Measurements from ENCODE around the gene CERK. TPM values are rescaled to one million over a fixed set of nuclear protein-coding genes. Genes with fewer than 3 reads are reported as not detected.
A peak's percentile ranks its signal among the peaks of the same experiment; 100 is the strongest.

CERK gene
- total RNA-seq, 1 experiment from 2014 or later = 87.7 TPM

- no peak for DNase-seq
- Histone ChIP-seq H3K4me1 (peaks cover 35% of the 10 kb centered on the region), H3K9me3 (replicated peaks) (no peaks in the 10 kb centered on the region), H3K4me3 (no peak overlapping the region), H3K27ac (peak overlapping the region; percentile 58; the same call in 1 of the 2 replicates), H3K27me3 (no peaks in the 10 kb centered on the region), H3K36me3 (no peaks in the 10 kb centered on the region)
These were observed 32.7 kb upstream of the CERK start for GRCh38 chr22:46770726-46771125.

- Histone ChIP-seq H3K27me3 (no peaks in the 10 kb centered on the region), H3K27ac (peak overlapping the region; percentile 58), H3K36me3 (no peaks in the 10 kb centered on the region), H3K4me3 (no peak overlapping the region), H3K4me1 (peaks cover 35% of the 10 kb centered on the region), H3K9me3 (replicated peaks) (no peaks in the 10 kb centered on the region)
- peak; percentile 91 to 94 for DNase-seq
These were observed 32.1 kb upstream of the CERK start for GRCh38 chr22:46770151-46770641.

- no peak for DNase-seq
These were observed 31.7 kb upstream of the CERK start for GRCh38 chr22:46769706-46770105.

GRCh38 chr22:46769191-46769675, 31.2 kb upstream of the CERK start:
- no peak for DNase-seq
- Histone ChIP-seq H3K4me1 (peaks cover 27% of the 10 kb centered on the region), H3K27me3 (no peaks in the 10 kb centered on the region), H3K36me3 (no peaks in the 10 kb centered on the region), H3K9me3 (replicated peaks) (no peaks in the 10 kb centered on the region), H3K27ac (peak overlapping the region; percentile 58), H3K4me3 (no peak overlapping the region)

More at GRCh38 chr22:46769706-46770105, 31.7 kb upstream of the CERK start:
- H3K9me3 ChIP-seq (replicated peaks) = no peaks in the 10 kb centered on the region
- H3K4me1 ChIP-seq = peaks cover 31% of the 10 kb centered on the region
- H3K36me3 ChIP-seq = no peaks in the 10 kb centered on the region
- H3K4me3 ChIP-seq = no peak overlapping the region
- H3K27ac ChIP-seq = peak overlapping the region; percentile 58
- H3K27me3 ChIP-seq = no peaks in the 10 kb centered on the region

GRCh38 chr22:46767249-46767985, 29.4 kb upstream of the CERK start:
- no peaks in the 10 kb centered on the region for H3K36me3 ChIP-seq
- H3K4me3 ChIP-seq = no peak overlapping the region
- no peaks in the 10 kb centered on the region for H3K27me3 ChIP-seq
- peaks cover 19% of the 10 kb centered on the region for H3K4me1 ChIP-seq
- H3K27ac ChIP-seq = no peak overlapping the region
- no peaks in the 10 kb centered on the region for H3K9me3 ChIP-seq (replicated peaks)
- no peak for DNase-seq

GRCh38 chr22:46766611-46767010, 28.6 kb upstream of the CERK start:
- Histone ChIP-seq H3K27me3 (no peaks in the 10 kb centered on the region), H3K4me1 (peaks cover 19% of the 10 kb centered on the region), H3K27ac (no peak overlapping the region), H3K4me3 (no peak overlapping the region), H3K9me3 (replicated peaks) (no peaks in the 10 kb centered on the region), H3K36me3 (no peaks in the 10 kb centered on the region)
- no peak for DNase-seq

- Histone ChIP-seq H3K4me3 (no peak overlapping the region), H3K27ac (no peak overlapping the region), H3K27me3 (no peaks in the 10 kb centered on the region), H3K36me3 (no peaks in the 10 kb centered on the region), H3K9me3 (replicated peaks) (no peaks in the 10 kb centered on the region), H3K4me1 (peaks cover 9% of the 10 kb centered on the region)
- DNase-seq = no peak
These were observed 26.9 kb upstream of the CERK start for GRCh38 chr22:46764779-46765485.

- DNase-seq = no peak
- peaks cover 2% of the 10 kb centered on the region for H3K4me1 ChIP-seq
These were observed 26.2 kb upstream of the CERK start for GRCh38 chr22:46764140-46764680.

GRCh38 chr22:46763051-46763705, 25.1 kb upstream of the CERK start:
- H3K9me3 ChIP-seq (replicated peaks) = no peaks in the 10 kb centered on the region
- DNase-seq = peak; percentile 32 to 47

More at GRCh38 chr22:46764140-46764680, 26.2 kb upstream of the CERK start:
- no peak overlapping the region for H3K27ac ChIP-seq
- H3K9me3 ChIP-seq (replicated peaks) = no peaks in the 10 kb centered on the region
- H3K27me3 ChIP-seq = no peaks in the 10 kb centered on the region
- H3K36me3 ChIP-seq = no peaks in the 10 kb centered on the region
- H3K4me3 ChIP-seq = no peak overlapping the region

GRCh38 chr22:46762238-46763050, 24.4 kb upstream of the CERK start, which contains the start of gene TBC1D22A:
TBC1D22A (plus strand) TSS chr22:46762650; CDS start chr22:46762787, 137 bp downstream.
- no peaks in the 10 kb centered on the region for H3K4me1 ChIP-seq
- DNase-seq = peak; percentile 96 to 97
- no peaks in the 10 kb centered on the region for H3K27me3 ChIP-seq
- H3K4me3 ChIP-seq = peak within 1 kb of the TSS; percentile 87
- no peaks in the 10 kb centered on the region for H3K9me3 ChIP-seq (replicated peaks)
- peak within 1 kb of the TSS; percentile 88 for H3K27ac ChIP-seq
- H3K36me3 ChIP-seq = no peaks in the 10 kb centered on the region

More at GRCh38 chr22:46763051-46763705, 25.1 kb upstream of the CERK start:
- Histone ChIP-seq H3K36me3 (no peaks in the 10 kb centered on the region), H3K27ac (peak overlapping the region; percentile 88), H3K4me1 (no peaks in the 10 kb centered on the region), H3K27me3 (no peaks in the 10 kb centered on the region), H3K4me3 (peak overlapping the region; percentile 87)

GRCh38 chr22:46761539-46762237, 23.6 kb upstream of the CERK start:
- H3K4me1 ChIP-seq = no peaks in the 10 kb centered on the region
- DNase-seq = no peak
- H3K36me3 ChIP-seq = no peaks in the 10 kb centered on the region
- no peaks in the 10 kb centered on the region for H3K9me3 ChIP-seq (replicated peaks)
- no peaks in the 10 kb centered on the region for H3K27me3 ChIP-seq
- H3K4me3 ChIP-seq = peak overlapping the region; percentile 87
- H3K27ac ChIP-seq = peak overlapping the region; percentile 88

- H3K4me3 ChIP-seq = no peak overlapping the region
- no peaks in the 10 kb centered on the region for H3K36me3 ChIP-seq
- H3K27ac ChIP-seq = no peak overlapping the region
- no peaks in the 10 kb centered on the region for H3K4me1 ChIP-seq
- H3K27me3 ChIP-seq = no peaks in the 10 kb centered on the region
- no peak for DNase-seq
- no peaks in the 10 kb centered on the region for H3K9me3 ChIP-seq (replicated peaks)
These were observed 23.0 kb upstream of the CERK start for GRCh38 chr22:46761017-46761416.

- Histone ChIP-seq H3K9me3 (replicated peaks) (no peaks in the 10 kb centered on the region), H3K27me3 (no peaks in the 10 kb centered on the region), H3K36me3 (no peaks in the 10 kb centered on the region), H3K4me1 (peaks cover under 1% of the 10 kb centered on the region), H3K27ac (no peak overlapping the region), H3K4me3 (no peak overlapping the region)
- DNase-seq = peak; percentile 53 to 85
These were observed 20.8 kb upstream of the CERK start for GRCh38 chr22:46758867-46759290.
